ENCODE results near the gene ZNF467. TPM values are rescaled to one million over a fixed set of nuclear protein-coding genes. Genes with fewer than 3 reads are reported as not detected.

The ZNF467 gene
- total RNA-seq, 1 donor from 2014 or later = 3.5 TPM

- Mint-ChIP-seq H3K9me3 (ENCODE audit: low read depth) (no peaks in the 10 kb centered on the region), H3K4me1 (ENCODE audit: low read depth) (peaks cover 32% of the 10 kb centered on the region), H3K4me3 (ENCODE audit: unreplicated experiment) (no peak overlapping the region), H3K27ac (ENCODE audit: unreplicated experiment) (no peak overlapping the region), H3K27me3 (ENCODE audit: low read depth) (peaks cover 43% of the 10 kb centered on the region), H3K36me3 (ENCODE audit: low read depth) (peaks cover 3% of the 10 kb centered on the region)
- no peak for TF ChIP-seq CTCF (IDR thresholded peaks at IDR 0.05)
- DNase-seq (ENCODE audit: low spot score) = no peak
Measured at GRCh38 chr7:149761307-149761706, 12.1 kb downstream of the ZNF467 start.

GRCh38 chr7:149760538-149760937 lies 12.8 kb downstream of the ZNF467 start:
- H3K4me1 Mint-ChIP-seq (ENCODE audit: low read depth) = peaks cover 24% of the 10 kb centered on the region
- no peaks in the 10 kb centered on the region for H3K36me3 Mint-ChIP-seq (ENCODE audit: low read depth)
- no peak overlapping the region for H3K4me3 Mint-ChIP-seq (ENCODE audit: unreplicated experiment)
- no peak for TF ChIP-seq CTCF (IDR thresholded peaks at IDR 0.05)
- H3K9me3 Mint-ChIP-seq (ENCODE audit: low read depth) = no peaks in the 10 kb centered on the region
- no peak for DNase-seq (ENCODE audit: low spot score)
- peaks cover 35% of the 10 kb centered on the region for H3K27me3 Mint-ChIP-seq (ENCODE audit: low read depth)
- H3K27ac Mint-ChIP-seq (ENCODE audit: unreplicated experiment) = no peak overlapping the region

DNA sequence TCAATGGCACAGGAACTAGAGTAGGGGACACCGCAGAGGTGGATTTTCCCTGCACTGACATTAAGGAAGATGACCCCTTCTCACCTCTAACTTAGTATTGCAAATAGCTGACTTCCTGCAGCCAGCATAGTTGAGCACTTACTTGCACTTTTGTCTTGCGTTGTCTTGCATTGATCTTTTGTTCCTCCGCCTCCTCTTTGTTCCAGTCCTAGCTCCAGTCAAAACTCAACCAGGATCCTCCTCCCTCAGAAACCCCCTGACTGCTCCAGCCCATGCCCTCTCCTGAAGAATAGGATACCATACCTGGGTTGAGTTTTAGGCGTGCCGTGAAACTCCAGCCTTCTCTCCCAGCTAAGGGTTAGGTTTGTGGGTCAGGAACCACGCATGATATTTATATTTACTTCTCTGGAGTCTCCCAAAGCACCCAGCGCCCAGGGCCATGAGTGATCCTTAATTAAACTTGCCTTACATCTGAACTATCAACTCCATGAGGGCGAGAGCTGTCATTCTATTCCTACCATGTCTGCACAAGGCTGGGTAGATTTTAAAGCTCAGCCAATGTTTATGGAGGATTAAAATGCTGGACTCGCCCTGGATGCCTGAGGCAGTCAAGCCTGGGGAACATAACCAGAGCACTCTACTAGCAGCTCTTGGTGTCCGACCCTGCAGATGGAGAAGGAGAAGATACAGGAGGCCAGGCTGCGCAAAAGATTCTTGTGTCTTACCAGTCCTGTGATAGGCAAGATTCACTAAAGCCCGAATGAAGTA lies 14.1 kb downstream of the ZNF467 start:
- peaks cover 16% of the 10 kb centered on the region for H3K4me1 Mint-ChIP-seq (ENCODE audit: low read depth)
- TF ChIP-seq CTCF (IDR thresholded peaks at IDR 0.05) = no peak
- H3K27me3 Mint-ChIP-seq (ENCODE audit: low read depth) = peaks cover 27% of the 10 kb centered on the region
- no peak overlapping the region for H3K4me3 Mint-ChIP-seq (ENCODE audit: unreplicated experiment)
- no peak for DNase-seq (ENCODE audit: low spot score)
- no peaks in the 10 kb centered on the region for H3K9me3 Mint-ChIP-seq (ENCODE audit: low read depth)
- H3K36me3 Mint-ChIP-seq (ENCODE audit: low read depth) = no peaks in the 10 kb centered on the region
- H3K27ac Mint-ChIP-seq (ENCODE audit: unreplicated experiment) = peak overlapping the region; percentile 18

DNA sequence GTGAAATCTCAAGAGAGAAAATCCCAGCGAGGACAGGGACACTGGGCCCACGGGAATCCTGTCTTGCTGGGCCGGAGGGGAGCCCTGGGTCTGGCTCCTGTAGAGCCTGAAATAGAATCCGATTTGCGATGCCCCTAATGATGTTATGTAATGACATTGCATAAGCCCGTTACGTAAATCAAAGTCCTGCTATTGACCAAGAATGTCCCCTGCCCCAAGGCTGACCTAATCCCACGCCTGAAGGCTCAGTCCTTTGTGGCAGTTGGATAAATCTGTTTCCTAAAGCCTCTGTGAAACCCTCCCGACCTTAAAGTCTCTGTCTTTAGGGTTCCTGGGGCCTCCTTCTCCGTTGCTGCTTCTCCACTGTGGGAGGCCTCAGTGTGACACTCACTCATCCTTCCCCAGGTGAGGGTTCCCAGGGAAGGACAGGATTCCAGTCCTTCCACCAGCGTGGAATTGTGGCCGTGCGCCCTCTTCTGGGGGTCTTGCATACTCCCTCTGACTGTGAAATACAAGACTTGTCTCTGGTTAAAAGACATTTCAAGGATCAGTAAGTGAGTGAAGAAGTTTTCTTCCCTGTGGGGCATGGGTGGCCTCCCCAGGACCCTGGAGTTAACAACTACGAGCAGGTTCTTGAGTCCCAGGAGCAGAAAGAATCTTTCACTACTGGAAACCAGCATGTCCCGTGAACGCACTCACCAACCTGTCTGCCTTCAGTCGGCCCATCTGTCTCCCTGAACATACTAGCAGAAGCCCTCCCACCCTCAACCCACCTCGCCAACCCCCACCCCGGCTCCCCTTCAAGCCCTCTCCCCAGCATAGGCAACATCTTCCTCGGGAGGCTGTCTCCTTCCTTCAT lies 19.8 kb downstream of the ZNF467 start:
- no peak for DNase-seq (ENCODE audit: low spot score)
- TF ChIP-seq CTCF (IDR thresholded peaks at IDR 0.05) = peak; percentile 80
- no peak overlapping the region for H3K27ac Mint-ChIP-seq (ENCODE audit: unreplicated experiment)
- H3K27me3 Mint-ChIP-seq (ENCODE audit: low read depth) = peaks cover 2% of the 10 kb centered on the region
- peaks cover 5% of the 10 kb centered on the region for H3K9me3 Mint-ChIP-seq (ENCODE audit: low read depth)
- H3K36me3 Mint-ChIP-seq (ENCODE audit: low read depth) = peaks cover 2% of the 10 kb centered on the region
- no peaks in the 10 kb centered on the region for H3K4me1 Mint-ChIP-seq (ENCODE audit: low read depth)
- no peak overlapping the region for H3K4me3 Mint-ChIP-seq (ENCODE audit: unreplicated experiment)

GRCh38 chr7:149752646-149753045 lies 20.7 kb downstream of the ZNF467 start:
- peaks cover 2% of the 10 kb centered on the region for H3K36me3 Mint-ChIP-seq (ENCODE audit: low read depth)
- no peak overlapping the region for H3K27ac Mint-ChIP-seq (ENCODE audit: unreplicated experiment)
- TF ChIP-seq CTCF (IDR thresholded peaks at IDR 0.05) = no peak
- no peaks in the 10 kb centered on the region for H3K4me1 Mint-ChIP-seq (ENCODE audit: low read depth)
- no peaks in the 10 kb centered on the region for H3K27me3 Mint-ChIP-seq (ENCODE audit: low read depth)
- H3K9me3 Mint-ChIP-seq (ENCODE audit: low read depth) = peaks cover 5% of the 10 kb centered on the region
- no peak overlapping the region for H3K4me3 Mint-ChIP-seq (ENCODE audit: unreplicated experiment)
- no peak for DNase-seq (ENCODE audit: low spot score)

Measured in chondrocyte (in vitro differentiated cells).